H9 (cell line): ENCODE data around the gene FSTL1. TPM values are rescaled to one million over a fixed set of nuclear protein-coding genes. Genes with fewer than 3 reads are reported as not detected.
A peak's percentile ranks its signal among the peaks of the same experiment; 100 is the strongest.

Experiments used
- DNase-seq: peaks from one replicate; pipeline ENCODE4 v3.0.0-alpha.2; 2017
- H2AFZ ChIP-seq: one replicate; pipeline ENCODE4 v1.6.1; 2013; ENCODE audit warnings: mild to moderate bottlenecking, low read length, control low read depth, moderate library complexity
- H2AK5ac ChIP-seq: 2 replicates; pipeline ENCODE4 v1.6.1; 2013; ENCODE audit warnings: low read length, control low read depth, mixed read lengths; ENCODE audit not compliant: insufficient read length
- H2BK120ac ChIP-seq: one replicate; pipeline ENCODE4 v1.6.1; 2013; ENCODE audit warnings: low read depth, mild to moderate bottlenecking, low read length, control low read depth, inconsistent platforms; ENCODE audit not compliant: poor library complexity, severe bottlenecking
- H2BK12ac ChIP-seq: 2 replicates; pipeline ENCODE4 v1.6.1; 2013; ENCODE audit warnings: low read length, control low read depth, mixed read lengths, low read depth; ENCODE audit not compliant: insufficient read length
- H2BK15ac ChIP-seq: 2 replicates; pipeline ENCODE4 v1.6.1; 2013; ENCODE audit warnings: low read depth, low read length, control low read depth
- H2BK20ac ChIP-seq: one replicate; pipeline ENCODE4 v1.6.1; 2013; ENCODE audit warnings: low read depth, mild to moderate bottlenecking, low read length, control low read depth, inconsistent platforms; ENCODE audit not compliant: poor library complexity, severe bottlenecking
- H2BK5ac ChIP-seq: 2 replicates; pipeline ENCODE4 v1.6.1; 2013; ENCODE audit warnings: low read length, control low read depth, mixed read lengths; ENCODE audit not compliant: insufficient read length
- H3K14ac ChIP-seq: 2 replicates; pipeline ENCODE4 v1.6.1; 2013; ENCODE audit warnings: low read length, control low read depth; ENCODE audit not compliant: insufficient read depth
- H3K18ac ChIP-seq: 2 replicates; pipeline ENCODE4 v1.6.1; 2013; ENCODE audit warnings: low read depth, mild to moderate bottlenecking, mixed read lengths, low read length, control low read depth; ENCODE audit not compliant: insufficient read length
- H3K23ac ChIP-seq: 2 replicates; pipeline ENCODE4 v1.6.1; 2013; ENCODE audit warnings: low read length, control low read depth, mixed read lengths, low read depth; ENCODE audit not compliant: insufficient read length
- H3K23me2 ChIP-seq: 2 replicates; pipeline ENCODE4 v1.6.1; 2013; ENCODE audit warnings: low read depth, mild to moderate bottlenecking, mixed read lengths, low read length, control low read depth; ENCODE audit not compliant: insufficient read length, poor library complexity, severe bottlenecking
- H3K27ac ChIP-seq: 2 replicates; pipeline ENCODE4 v1.5.1; 2013; ENCODE audit warnings: low read length, control low read depth, mixed read lengths, low read depth; ENCODE audit not compliant: insufficient read length
- H3K27me3 ChIP-seq: 2 replicates; pipeline ENCODE4 v1.6.1; 2013; ENCODE audit warnings: low read length, control low read depth, inconsistent platforms; ENCODE audit not compliant: insufficient read depth
- H3K4ac ChIP-seq: 2 replicates; pipeline ENCODE4 v1.6.1; 2013; ENCODE audit warnings: low read depth, mild to moderate bottlenecking, control low read depth, inconsistent platforms, low read length, moderate library complexity
- H3K4me1 ChIP-seq: 2 replicates; pipeline ENCODE4 v1.6.1; 2013; ENCODE audit warnings: low read length, control low read depth, inconsistent platforms; ENCODE audit not compliant: insufficient read depth
- H3K4me2 ChIP-seq: 2 replicates; pipeline ENCODE4 v1.6.1; 2013; ENCODE audit warnings: low read length, control low read depth, mixed read lengths; ENCODE audit not compliant: insufficient read length, insufficient read depth
- H3K56ac ChIP-seq: 2 replicates; pipeline ENCODE4 v1.6.1; 2013; ENCODE audit warnings: low read depth, mild to moderate bottlenecking, mixed read lengths, low read length, control low read depth; ENCODE audit not compliant: insufficient read length
- H3K79me1 ChIP-seq: 2 replicates; pipeline ENCODE4 v1.6.1; 2013; ENCODE audit warnings: low read depth, mild to moderate bottlenecking, moderate library complexity, low read length, control low read depth, inconsistent platforms; ENCODE audit not compliant: insufficient read depth, poor library complexity, severe bottlenecking
- H3K79me2 ChIP-seq: 2 replicates; pipeline ENCODE4 v1.6.1; 2013; ENCODE audit warnings: low read length, control low read depth, inconsistent platforms; ENCODE audit not compliant: insufficient read depth
- H3K9ac ChIP-seq: 2 replicates; pipeline ENCODE4 v1.6.1; 2013; ENCODE audit warnings: low read length, control low read depth, mixed read lengths; ENCODE audit not compliant: insufficient read length; ENCODE audit errors: extremely low read depth
- H3K9me3 ChIP-seq: one replicate; pipeline ENCODE4 v1.6.1; 2013; ENCODE audit warnings: low read depth, low read length, inconsistent platforms; ENCODE audit not compliant: control insufficient read depth
- H3T11ph ChIP-seq: one replicate; pipeline ENCODE4 v1.6.1; 2013; ENCODE audit warnings: mild to moderate bottlenecking, low read length, control low read depth, inconsistent platforms
- H4K20me1 ChIP-seq: one replicate; pipeline ENCODE4 v1.6.1; 2013; ENCODE audit not compliant: control insufficient read depth, insufficient read length, insufficient read depth
- H4K5ac ChIP-seq: 2 replicates; pipeline ENCODE4 v1.6.1; 2013; ENCODE audit warnings: low read depth, mild to moderate bottlenecking, mixed read lengths, low read length, control low read depth; ENCODE audit not compliant: insufficient read length
- H4K8ac ChIP-seq: replicated peaks from 2 replicates; pipeline ENCODE4 v1.6.1; 2013; ENCODE audit warnings: low read length, control low read depth, mixed read lengths, low read depth; ENCODE audit not compliant: insufficient read length
- H4K91ac ChIP-seq: 2 replicates; pipeline ENCODE4 v1.6.1; 2013; ENCODE audit warnings: low read depth, mild to moderate bottlenecking, moderate library complexity, mixed read lengths, low read length, control low read depth; ENCODE audit not compliant: insufficient read length
- H3K27ac Mint-ChIP-seq, 3 experiments: 2 replicates in 2 of 3; 3 replicates in 1 of 3; pipeline ENCODE4 v1.8.0; 2020 to 2021; ENCODE audit warnings: mixed read lengths in 3 of 3, mild to moderate bottlenecking in 1 of 3, moderate library complexity in 1 of 3
- H3K27me3 Mint-ChIP-seq: 2 replicates; pipeline ENCODE4 v1.8.0; 2021; ENCODE audit warnings: low read depth, mild to moderate bottlenecking, moderate library complexity, mixed read lengths
- H3K36me3 Mint-ChIP-seq, 3 experiments: 2 replicates in 2 of 3; 3 replicates in 1 of 3; pipeline ENCODE4 v1.8.0; 2020 to 2021; ENCODE audit warnings: low read depth in 3 of 3, mixed read lengths in 3 of 3; ENCODE audit not compliant: insufficient read depth in 1 of 3
- H3K4me1 Mint-ChIP-seq, 2 experiments: 2 replicates each; pipeline ENCODE4 v1.8.0; 2020; ENCODE audit warnings: mixed read lengths in 2 of 2
- H3K4me3 Mint-ChIP-seq, 2 experiments: 2 replicates in 1 of 2; 3 replicates in 1 of 2; pipeline ENCODE4 v1.8.0; 2020 to 2021; ENCODE audit warnings: mild to moderate bottlenecking in 2 of 2, mixed read lengths in 2 of 2, moderate library complexity in 1 of 2
- H3K9me3 Mint-ChIP-seq, 2 experiments: 2 replicates in 1 of 2; 3 replicates in 1 of 2; pipeline ENCODE4 v1.8.0; 2020; ENCODE audit warnings: mild to moderate bottlenecking in 2 of 2, mixed read lengths in 2 of 2, moderate library complexity in 1 of 2
- CTCF ChIP-seq: fragments of 200-600 bp; sonication (generic); conservative IDR thresholded peaks from 3 replicates; pipeline ENCODE4 v1.8.0; 2021; ENCODE audit warnings: antibody characterized with exemption, mild to moderate bottlenecking
- WGBS: extraction: QIAGEN DNeasy Blood & Tissue Kit; methylation state at CpG from one replicate; pipeline ENCODE4 v1.1.7; 2013; ENCODE audit warnings: missing lambda C conversion rate, low lambda C conversion rate, mixed read lengths; ENCODE audit not compliant: insufficient read length; ENCODE audit errors: extremely low coverage; 5-methylcytosine and 5-hydroxymethylcytosine counted together
- total RNA-seq: library from RNA; stranded (reverse); gene quantifications from 2 replicates; pipeline ENCODE4 v1.2.1, GENCODE V29; 2021

The FSTL1 gene
- total RNA-seq, 1 experiment from 2014 or later: 326 TPM

GRCh38 chr3:120452816-120453215, 2.0 kb upstream of the FSTL1 start:
- no peak overlapping the region for H2BK120ac ChIP-seq
- H2AK5ac ChIP-seq: no peak overlapping the region
- no peak for DNase-seq
- H3K18ac ChIP-seq: no peak overlapping the region
- H4K5ac ChIP-seq: no peak overlapping the region
- no peak overlapping the region for H2BK12ac ChIP-seq
- H2BK20ac ChIP-seq: no peak overlapping the region
- H3T11ph ChIP-seq: no peak overlapping the region
- peak overlapping the region in 1 of 2 experiments; percentile 2; a peak in 1 of 5 replicates for H3K4me3 Mint-ChIP-seq
- no peak overlapping the region for H2BK15ac ChIP-seq
- no CpG with 5 or more reads among the region's 4 CpGs for WGBS
- no peak overlapping the region for H2BK5ac ChIP-seq
- no peaks in the 10 kb centered on the region for H3K27me3 ChIP-seq
- peaks cover 4 to 7% of the 10 kb centered on the region in 2 experiments for H3K9me3 Mint-ChIP-seq
- no peak overlapping the region for H4K8ac ChIP-seq
- H3K14ac ChIP-seq: no peak overlapping the region
- H3K23me2 ChIP-seq: peaks cover 5% of the 10 kb centered on the region
- no peaks in the 10 kb centered on the region for H4K20me1 ChIP-seq
- peaks cover 32 to 33% of the 10 kb centered on the region in 2 experiments for H3K4me1 Mint-ChIP-seq
- no peaks in the 10 kb centered on the region for H3K9me3 ChIP-seq
- H3K79me1 ChIP-seq: no peaks in the 10 kb centered on the region
- H2AFZ ChIP-seq: no peak overlapping the region
- peaks cover 7% of the 10 kb centered on the region for H3K79me2 ChIP-seq
- H3K23ac ChIP-seq: no peak overlapping the region
- H3K27me3 Mint-ChIP-seq: no peaks in the 10 kb centered on the region; the same call in 1 of the 2 replicates
- no peak overlapping the region for H4K91ac ChIP-seq
- no peak overlapping the region for H3K27ac ChIP-seq
- H3K36me3 Mint-ChIP-seq: peaks cover 0 to 9% (median 8%) of the 10 kb centered on the region in 3 experiments; a peak in 5 of 7 replicates
- H3K27ac Mint-ChIP-seq: no peak overlapping the region
- H3K9ac ChIP-seq: no peak overlapping the region
- peaks cover 19% of the 10 kb centered on the region for H3K4me1 ChIP-seq
- H3K4me2 ChIP-seq: no peak overlapping the region
- H3K56ac ChIP-seq: no peak overlapping the region
- H3K4ac ChIP-seq: no peak overlapping the region
- no peak for TF ChIP-seq CTCF
